ENCODE data around the gene MACROD2.

Gene MACROD2

GRCh38 chr20:14672066-14672465, 676.8 kb downstream of the MACROD2 start:
- no peak overlapping the region for H3K27ac ChIP-seq
- TF ChIP-seq CTCF (IDR thresholded peaks at IDR 0.05) (no peak), ZFX (IDR thresholded peaks at IDR 0.05; ENCODE audit: borderline replicate concordance) (no peak)

GRCh38 chr20:14673164-14673563, 677.8 kb downstream of the MACROD2 start:
- TF ChIP-seq CTCF (IDR thresholded peaks at IDR 0.05) (no peak), ZFX (IDR thresholded peaks at IDR 0.05; ENCODE audit: borderline replicate concordance) (no peak)
- H3K27ac ChIP-seq = no peak overlapping the region

GRCh38 chr20:14677455-14677854, 682.1 kb downstream of the MACROD2 start:
- TF ChIP-seq CTCF (IDR thresholded peaks at IDR 0.05) = no peak
- no peak for TF ChIP-seq ZFX (IDR thresholded peaks at IDR 0.05; ENCODE audit: borderline replicate concordance)
- no peak overlapping the region for H3K27ac ChIP-seq

- TF ChIP-seq CTCF (IDR thresholded peaks at IDR 0.05) (no peak), ZFX (IDR thresholded peaks at IDR 0.05; ENCODE audit: borderline replicate concordance) (no peak)
- no peak overlapping the region for H3K27ac ChIP-seq
Measured at GRCh38 chr20:14685183-14685582, 689.9 kb downstream of the MACROD2 start.

- TF ChIP-seq ZFX (IDR thresholded peaks at IDR 0.05; ENCODE audit: borderline replicate concordance) (no peak), CTCF (IDR thresholded peaks at IDR 0.05) (no peak)
- no peak overlapping the region for H3K27ac ChIP-seq
Measured at GRCh38 chr20:14687313-14687712, 692.0 kb downstream of the MACROD2 start.

- TF ChIP-seq ZFX (IDR thresholded peaks at IDR 0.05; ENCODE audit: borderline replicate concordance) (no peak), CTCF (IDR thresholded peaks at IDR 0.05) (no peak)
- H3K27ac ChIP-seq = no peak overlapping the region
Measured at GRCh38 chr20:14688005-14688404, 692.7 kb downstream of the MACROD2 start.

GRCh38 chr20:14691994-14692393, 696.7 kb downstream of the MACROD2 start:
- H3K27ac ChIP-seq = no peak overlapping the region
- no peak for TF ChIP-seq ZFX (IDR thresholded peaks at IDR 0.05; ENCODE audit: borderline replicate concordance)
- TF ChIP-seq CTCF (IDR thresholded peaks at IDR 0.05) = no peak
